ENCODE measurements around the gene ADM2. TPM values are rescaled to one million over a fixed set of nuclear protein-coding genes. Genes with fewer than 3 reads are reported as not detected.

The ADM2 gene
- total and polyA plus RNA-seq, 2 of the 13 experiments (the other 11 are each of a cell fraction or from before 2014, with no cell fraction given): 1.2 to 3.0 TPM

- TF ChIP-seq NFAT5 (CRISPR knock-in tag; IDR thresholded peaks at IDR 0.05) (no peak), PHF21A (CRISPR knock-in tag; IDR thresholded peaks at IDR 0.05) (peak; percentile 45; the same call in 1 of the 2 replicates), ESRRA (CRISPR knock-in tag; IDR thresholded peaks at IDR 0.05; ENCODE audit: low read depth) (no peak), RELA (CRISPR knock-in tag; IDR thresholded peaks at IDR 0.05) (no peak), FOXP1 (IDR thresholded peaks at IDR 0.05) (no peak), FOXP1 (CRISPR knock-in tag; IDR thresholded peaks at IDR 0.05) (no peak), FOXJ3 (CRISPR knock-in tag; IDR thresholded peaks at IDR 0.05; ENCODE audit: borderline replicate concordance) (no peak), TRAFD1 (CRISPR knock-in tag; IDR thresholded peaks at IDR 0.05; ENCODE audit: borderline replicate concordance) (no peak), PHF20 (CRISPR knock-in tag; IDR thresholded peaks at IDR 0.05) (no peak), ONECUT2 (CRISPR knock-in tag; IDR thresholded peaks at IDR 0.05) (no peak), NAIF1 (CRISPR knock-in tag; IDR thresholded peaks at IDR 0.05; ENCODE audit: borderline replicate concordance) (no peak), ZSCAN25 (CRISPR knock-in tag; IDR thresholded peaks at IDR 0.05) (0 out of 2 replicates have a peak, but pooled peaks have one; percentile 14), ZNF639 (CRISPR knock-in tag; conservative IDR thresholded peaks at IDR 0.05) (no peak; the same call in 1 of the 2 replicates), ZNF296 (CRISPR knock-in tag; conservative IDR thresholded peaks at IDR 0.05) (no peak), RFX5 (IDR thresholded peaks at IDR 0.05; ENCODE audit: low read depth, low read length) (no peak), SNAPC5 (CRISPR knock-in tag; IDR thresholded peaks at IDR 0.05; ENCODE audit: borderline replicate concordance) (no peak), ZNF18 (CRISPR knock-in tag; IDR thresholded peaks at IDR 0.05; ENCODE audit: insufficient replicate concordance) (no peak), POGZ (CRISPR knock-in tag; IDR thresholded peaks at IDR 0.05) (no peak), HDAC1 (CRISPR knock-in tag; IDR thresholded peaks at IDR 0.05) (peak; percentile 67), HNRNPUL1 (IDR thresholded peaks at IDR 0.05; ENCODE audit: low read depth, low read length) (no peak)
Observed at GRCh38 chr22:50485221-50486131, 4.1 kb downstream of the ADM2 start (continued).

All from HepG2 (cell line).